GM12891 (cell line): ENCODE results near the gene TLE3.
A peak's percentile ranks its signal among the peaks of the same experiment; 100 is the strongest.

Experiments
- DNase-seq: peaks from one replicate; pipeline ENCODE4 v3.0.0; 2011; ENCODE audit warnings: low spot score; ENCODE audit not compliant: insufficient read length
- FAIRE-seq: peaks from 2 replicates; lab custom pipeline; 2011; peaks lifted over from hg19 to GRCh38; lab: Jason Lieb, UNC
- PAX5 ChIP-seq: IDR thresholded peaks from 2 replicates; pipeline ENCODE4 v1.6.1; 2011; ENCODE audit warnings: low read length, moderate library complexity, mild to moderate bottlenecking; ENCODE audit not compliant: insufficient read depth, severe bottlenecking
- POLR2A ChIP-seq: IDR thresholded peaks from 2 replicates; pipeline ENCODE4 v1.6.1; 2011; ENCODE audit warnings: low read depth, low read length, control low read depth
- POLR2AphosphoS5 ChIP-seq: IDR thresholded peaks from 2 replicates; pipeline ENCODE4 v1.6.1; 2011; ENCODE audit warnings: low read depth, low read length, control low read depth
- POU2F2 ChIP-seq: IDR thresholded peaks from 2 replicates; pipeline ENCODE4 v1.6.1; 2011; ENCODE audit warnings: low read depth, mild to moderate bottlenecking, control low read depth, low read length, moderate library complexity
- SPI1 ChIP-seq: IDR thresholded peaks from 2 replicates; pipeline ENCODE4 v1.6.1; 2011; ENCODE audit warnings: low read depth, low read length, control low read depth
- TAF1 ChIP-seq: IDR thresholded peaks from 2 replicates; pipeline ENCODE4 v1.6.1; 2011; ENCODE audit warnings: low read depth, low read length, control low read depth

TLE3 gene

GRCh38 chr15:70099167-70099966 lies 1.6 kb upstream of the TLE3 start:
- FAIRE-seq (peak; percentile 97), DNase-seq (peak; percentile 99)
- TF ChIP-seq POLR2A (peak; percentile 92), POLR2AphosphoS5 (peak; percentile 82), POU2F2 (0 out of 2 replicates have a peak, but pooled peaks have one; percentile 10), PAX5 (peak; percentile 97), TAF1 (peak; percentile 77), SPI1 (0 out of 2 replicates have a peak, but pooled peaks have one; percentile 18)

- no peak for DNase-seq
- FAIRE-seq: no peak
- TF ChIP-seq SPI1 (no peak), POLR2AphosphoS5 (no peak), POLR2A (no peak), POU2F2 (no peak), TAF1 (no peak), PAX5 (no peak)
Observed at GRCh38 chr15:70098461-70099166, 897 bp upstream of the TLE3 start.

- TF ChIP-seq POLR2A: no peak
- no peak for TF ChIP-seq POLR2AphosphoS5
- no peak for TF ChIP-seq POU2F2
- TF ChIP-seq SPI1: no peak
- TF ChIP-seq PAX5: no peak
- TF ChIP-seq TAF1: no peak
- FAIRE-seq (no peak), DNase-seq (no peak)
Observed at GRCh38 chr15:70098153-70098460, 390 bp upstream of the TLE3 start.

GRCh38 chr15:70097063-70097320 lies 725 bp downstream of the TLE3 start:
- DNase-seq: no peak
- TF ChIP-seq SPI1 (no peak), TAF1 (no peak), POLR2A (no peak), PAX5 (no peak), POLR2AphosphoS5 (no peak), POU2F2 (no peak)
- FAIRE-seq: no peak

GRCh38 chr15:70096215-70097062 lies 1.3 kb downstream of the TLE3 start:
- TF ChIP-seq PAX5: no peak
- no peak for TF ChIP-seq TAF1
- TF ChIP-seq SPI1: no peak
- TF ChIP-seq POLR2AphosphoS5: no peak
- TF ChIP-seq POU2F2: no peak
- TF ChIP-seq POLR2A: no peak
- no peak for DNase-seq
- FAIRE-seq: no peak

GRCh38 chr15:70095408-70096214 lies 2.1 kb downstream of the TLE3 start:
- DNase-seq (no peak), FAIRE-seq (no peak)
- TF ChIP-seq SPI1 (no peak), TAF1 (no peak), POU2F2 (no peak), POLR2AphosphoS5 (no peak), POLR2A (no peak), PAX5 (no peak)

GRCh38 chr15:70094690-70095311 lies 2.9 kb downstream of the TLE3 start:
- no peak for TF ChIP-seq TAF1
- no peak for TF ChIP-seq SPI1
- no peak for TF ChIP-seq PAX5
- no peak for TF ChIP-seq POU2F2
- no peak for TF ChIP-seq POLR2AphosphoS5
- no peak for TF ChIP-seq POLR2A
- FAIRE-seq: no peak
- DNase-seq: no peak

GRCh38 chr15:70093481-70094319 lies 4.0 kb downstream of the TLE3 start:
- peak; percentile 50 for FAIRE-seq
- DNase-seq: no peak
- no peak for TF ChIP-seq POLR2AphosphoS5
- TF ChIP-seq PAX5: no peak
- no peak for TF ChIP-seq TAF1
- TF ChIP-seq POU2F2: no peak
- no peak for TF ChIP-seq SPI1
- no peak for TF ChIP-seq POLR2A
